GM23248 (cell line): ENCODE results near the gene EHBP1L1.

Experiments
- EZH2 ChIP-seq: fragments of 200-600 bp; sonication (generic); IDR thresholded peaks from 2 replicates; pipeline ENCODE4 v1.6.1; 2018; ENCODE audit warnings: antibody characterized with exemption, mild to moderate bottlenecking; ENCODE audit not compliant: insufficient read depth, poor library complexity, severe bottlenecking
- EZH2phosphoT487 ChIP-seq: fragments of 200-600 bp; sonication (generic); IDR thresholded peaks from 2 replicates; pipeline ENCODE4 v1.6.1; 2018; ENCODE audit warnings: antibody characterized with exemption, moderate library complexity, mild to moderate bottlenecking, low read depth; ENCODE audit not compliant: insufficient read depth

DNA sequence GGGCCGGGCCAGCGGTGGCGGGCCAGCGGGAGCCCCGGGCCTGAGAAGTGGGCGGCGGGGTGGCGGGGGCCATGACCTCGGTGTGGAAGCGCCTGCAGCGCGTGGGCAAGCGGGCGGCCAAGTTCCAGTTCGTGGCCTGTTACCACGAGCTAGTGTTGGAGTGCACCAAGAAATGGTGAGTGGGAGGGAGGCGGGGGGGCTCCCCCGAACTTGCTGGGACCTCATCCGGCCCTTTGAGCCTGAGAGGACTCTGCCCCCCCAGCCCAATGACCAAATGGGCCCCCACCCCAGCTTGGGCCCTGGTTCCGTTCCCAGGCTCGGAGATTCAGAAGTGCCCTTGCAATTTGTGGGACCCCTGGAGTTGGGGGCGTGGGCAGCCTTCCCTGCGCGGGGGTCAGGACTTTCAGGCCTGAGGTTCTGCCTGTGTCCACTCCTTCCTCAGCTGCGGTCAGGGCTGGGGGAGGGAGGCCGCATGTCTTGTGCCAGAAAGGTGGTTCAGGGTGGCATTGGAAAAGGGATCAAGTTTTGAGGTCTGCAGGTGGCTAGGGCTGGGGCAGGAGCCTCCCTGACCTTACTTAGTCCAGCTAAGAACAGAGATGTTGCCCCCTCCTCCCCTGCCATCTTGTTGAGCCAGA is 496 bp downstream of the EHBP1L1 start:
- TF ChIP-seq EZH2 (no peak), EZH2phosphoT487 (no peak)
